Measurements from ENCODE around the gene MBOAT7.

DNA sequence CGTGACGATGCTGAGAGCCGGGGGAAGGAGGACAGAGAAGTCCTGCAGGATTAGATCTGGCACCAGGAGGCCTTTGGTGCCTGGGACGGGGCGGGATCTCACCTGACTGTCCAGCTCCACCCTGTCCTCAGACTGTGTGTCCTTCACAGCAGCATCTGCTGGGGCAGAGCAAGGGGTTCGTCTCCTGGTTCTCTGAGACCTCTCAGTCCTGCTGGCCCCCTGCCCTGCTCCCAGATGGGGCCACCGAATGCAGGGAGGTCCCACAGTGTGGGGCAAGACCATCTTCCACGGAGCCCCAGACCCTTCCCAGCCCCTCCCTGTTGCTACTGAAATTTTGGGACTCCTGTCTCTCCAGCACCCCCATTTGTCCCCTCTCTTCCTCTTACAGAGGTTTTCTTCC, 28.9 kb upstream of the MBOAT7 start:
- TF ChIP-seq, protein P1, sequence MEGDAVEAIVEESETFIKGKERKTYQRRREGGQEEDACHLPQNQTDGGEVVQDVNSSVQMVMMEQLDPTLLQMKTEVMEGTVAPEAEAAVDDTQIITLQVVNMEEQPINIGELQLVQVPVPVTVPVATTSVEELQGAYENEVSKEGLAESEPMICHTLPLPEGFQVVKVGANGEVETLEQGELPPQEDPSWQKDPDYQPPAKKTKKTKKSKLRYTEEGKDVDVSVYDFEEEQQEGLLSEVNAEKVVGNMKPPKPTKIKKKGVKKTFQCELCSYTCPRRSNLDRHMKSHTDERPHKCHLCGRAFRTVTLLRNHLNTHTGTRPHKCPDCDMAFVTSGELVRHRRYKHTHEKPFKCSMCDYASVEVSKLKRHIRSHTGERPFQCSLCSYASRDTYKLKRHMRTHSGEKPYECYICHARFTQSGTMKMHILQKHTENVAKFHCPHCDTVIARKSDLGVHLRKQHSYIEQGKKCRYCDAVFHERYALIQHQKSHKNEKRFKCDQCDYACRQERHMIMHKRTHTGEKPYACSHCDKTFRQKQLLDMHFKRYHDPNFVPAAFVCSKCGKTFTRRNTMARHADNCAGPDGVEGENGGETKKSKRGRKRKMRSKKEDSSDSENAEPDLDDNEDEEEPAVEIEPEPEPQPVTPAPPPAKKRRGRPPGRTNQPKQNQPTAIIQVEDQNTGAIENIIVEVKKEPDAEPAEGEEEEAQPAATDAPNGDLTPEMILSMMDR (IDR thresholded peaks at IDR 0.05), result no peak
- TF ChIP-seq POLR2A (IDR thresholded peaks at IDR 0.05), result no peak

Data from body of pancreas (tissue), 4 donors.